ENCODE results near the gene SKOR2.
"Not testable (repeated sequence)": the region's sequence is repeated elsewhere in the genome, so short reads cannot be mapped to it uniquely, and the experiment has no call there.

The SKOR2 gene

GRCh38 chr18:47203626-47204464 lies 47.6 kb downstream of the SKOR2 start:
- TF ChIP-seq CTCF (IDR thresholded peaks at IDR 0.05; ENCODE audit: low read depth, low read length, missing control alignments) = no peak
- in situ Hi-C loops (cut with HindIII; ENCODE audit: low sequenced_read_pairs) = no loop called here
- H3K4me3 ChIP-seq (ENCODE audit: low read depth, low read length) = no peak overlapping the region
- DNase-seq (ENCODE audit: low read depth) = no peak

GRCh38 chr18:47195961-47196360 lies 55.5 kb downstream of the SKOR2 start:
- in situ Hi-C loops (cut with HindIII; ENCODE audit: low sequenced_read_pairs); DNase-seq (ENCODE audit: low read depth); H3K4me3 ChIP-seq (ENCODE audit: low read depth, low read length): not testable (repeated sequence)

GRCh38 chr18:47191961-47192360 lies 59.5 kb downstream of the SKOR2 start:
- no peak for TF ChIP-seq CTCF (IDR thresholded peaks at IDR 0.05; ENCODE audit: low read depth, low read length, missing control alignments)
- no peak for DNase-seq (ENCODE audit: low read depth)
- in situ Hi-C loops (cut with HindIII; ENCODE audit: low sequenced_read_pairs) = no loop called here
- no peak overlapping the region for H3K4me3 ChIP-seq (ENCODE audit: low read depth, low read length)

GRCh38 chr18:47187721-47188120 lies 63.7 kb downstream of the SKOR2 start:
- DNase-seq (ENCODE audit: low read depth) = no peak
- no peak for TF ChIP-seq CTCF (IDR thresholded peaks at IDR 0.05; ENCODE audit: low read depth, low read length, missing control alignments)
- in situ Hi-C loops (cut with HindIII; ENCODE audit: low sequenced_read_pairs) = no loop called here
- no peak overlapping the region for H3K4me3 ChIP-seq (ENCODE audit: low read depth, low read length)

- no peak for DNase-seq (ENCODE audit: low read depth)
- TF ChIP-seq CTCF (IDR thresholded peaks at IDR 0.05; ENCODE audit: low read depth, low read length, missing control alignments) = no peak
- H3K4me3 ChIP-seq (ENCODE audit: low read depth, low read length) = no peak overlapping the region
- in situ Hi-C loops (cut with HindIII; ENCODE audit: low sequenced_read_pairs) = no loop called here
Measured at GRCh38 chr18:47184419-47185050, 66.9 kb downstream of the SKOR2 start.

GRCh38 chr18:47182156-47182555 lies 69.3 kb downstream of the SKOR2 start:
- DNase-seq (ENCODE audit: low read depth); in situ Hi-C loops (cut with HindIII; ENCODE audit: low sequenced_read_pairs); H3K4me3 ChIP-seq (ENCODE audit: low read depth, low read length): not testable (repeated sequence)

GRCh38 chr18:47180765-47181164 lies 70.7 kb downstream of the SKOR2 start:
- H3K4me3 ChIP-seq (ENCODE audit: low read depth, low read length) = no peak overlapping the region
- no peak for TF ChIP-seq CTCF (IDR thresholded peaks at IDR 0.05; ENCODE audit: low read depth, low read length, missing control alignments)
- DNase-seq (ENCODE audit: low read depth) = no peak
- in situ Hi-C loops (cut with HindIII; ENCODE audit: low sequenced_read_pairs) = no loop called here
